Posterior cingulate gyrus (tissue), 11 donors: ENCODE measurements around the gene ICA1.

Source experiments
- DNase-seq, 10 donors: peaks; one replicate each; pipeline versions ENCODE4 v3.0.0 to v3.0.0-alpha.2; 2020 to 2021; ENCODE audit warnings: mixed read lengths in 3 of 10
- intact Hi-C: fragments of 100-400 bp; cut with DNase I; formaldehyde crosslinking; loops from one replicate; pipeline ENCODE4 v1.15.1; 2023

ICA1 gene

GRCh38 chr7:8169171-8169570 is 92.8 kb downstream of the ICA1 start:
- intact Hi-C loops: no loop called here
- no peak for DNase-seq

- intact Hi-C loops: no loop called here
- no peak for DNase-seq
Measured at GRCh38 chr7:8168336-8168735, 93.6 kb downstream of the ICA1 start.

GRCh38 chr7:8165150-8165549 is 96.8 kb downstream of the ICA1 start:
- no peak for DNase-seq
- intact Hi-C loops: no loop called here

GRCh38 chr7:8162181-8162580 is 99.8 kb downstream of the ICA1 start:
- intact Hi-C loops: no loop called here
- DNase-seq: no peak

DNA sequence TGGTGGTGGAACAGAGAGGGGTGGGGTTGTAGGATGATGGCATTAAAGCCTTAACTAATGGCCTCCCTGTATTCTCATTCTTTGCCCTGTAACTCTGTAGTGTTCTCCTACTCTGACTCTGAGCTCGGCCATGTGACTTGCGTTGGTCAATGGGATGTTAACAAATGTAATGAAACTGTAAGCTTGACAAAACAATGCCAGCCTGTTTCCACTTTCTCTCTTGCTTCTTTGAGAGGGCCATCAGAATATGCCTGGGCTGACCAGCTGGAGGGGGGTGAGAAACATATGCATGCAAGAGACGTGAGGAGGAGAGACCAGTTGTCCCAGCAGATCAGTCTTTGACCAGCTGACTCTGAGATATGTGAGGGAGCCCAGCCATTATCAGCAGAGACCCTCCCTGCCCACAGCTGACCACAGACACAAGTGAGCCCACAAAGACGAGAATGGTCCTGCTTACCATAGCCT is 100.6 kb downstream of the ICA1 start:
- DNase-seq: no peak
- intact Hi-C loops: no loop called here

DNA sequence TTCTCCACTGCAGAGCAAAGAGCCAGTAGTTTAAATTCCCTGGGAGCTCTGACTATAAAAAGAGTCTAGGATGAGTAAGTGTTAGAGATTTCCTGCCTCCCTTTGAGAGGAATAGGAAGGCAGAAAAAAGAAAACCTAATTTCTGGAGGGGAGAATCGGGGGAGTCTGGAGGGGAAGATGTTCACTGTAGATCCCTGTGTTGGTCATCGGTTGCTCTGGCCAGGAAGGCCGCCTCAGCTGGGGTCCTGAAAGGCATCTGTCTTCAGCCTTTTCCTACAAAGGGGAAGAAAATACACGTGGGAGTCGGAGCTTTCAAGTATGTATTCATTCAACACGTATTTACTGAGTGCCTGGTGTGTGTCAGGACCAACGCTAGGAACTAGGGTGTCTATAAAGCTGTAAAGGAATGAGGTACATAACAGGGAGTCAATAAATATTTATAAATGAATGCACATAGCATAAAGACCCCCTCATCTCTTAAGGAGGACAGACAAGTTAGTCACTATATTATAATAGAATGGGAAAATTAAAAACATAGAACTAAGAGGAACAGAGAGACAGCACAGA is 101.1 kb downstream of the ICA1 start:
- DNase-seq: no peak
- intact Hi-C loops: no loop called here

DNA sequence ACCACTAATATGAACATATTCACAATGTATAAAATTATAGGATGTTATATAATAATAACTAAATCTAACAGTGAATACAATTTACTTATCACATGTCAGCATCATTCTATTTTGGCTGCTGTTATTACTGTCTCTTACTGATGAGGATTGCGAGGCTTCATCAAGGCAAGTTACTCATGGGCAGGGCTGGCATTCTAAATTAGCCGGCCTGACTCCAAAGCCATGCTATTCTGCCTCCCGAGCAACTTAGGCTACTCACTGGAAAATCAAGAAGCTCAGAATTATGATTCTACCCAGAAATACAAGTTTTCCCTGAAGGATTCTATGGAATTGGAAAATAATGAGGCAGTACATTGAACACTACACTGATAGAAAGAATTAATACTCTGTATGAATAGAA is 101.7 kb downstream of the ICA1 start:
- intact Hi-C loops: no loop called here
- no peak for DNase-seq

DNA sequence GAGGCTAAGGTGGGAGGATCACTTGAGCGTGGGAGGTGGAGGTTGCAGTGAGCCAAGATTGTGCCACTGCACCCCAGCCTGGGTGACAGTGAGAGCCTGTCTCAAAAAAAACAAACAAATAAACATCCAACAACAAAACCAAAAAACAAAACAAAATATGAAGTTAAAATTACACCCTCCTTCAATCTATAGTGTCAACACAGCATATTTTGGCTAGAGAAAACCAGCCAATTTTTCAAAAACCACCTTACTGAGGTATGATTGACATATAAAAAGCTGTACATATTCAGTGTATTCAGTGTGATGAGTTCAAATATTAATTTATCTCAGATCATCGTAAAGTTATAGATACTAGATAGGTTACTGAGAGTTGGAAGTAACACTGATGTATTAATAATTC is 102.4 kb downstream of the ICA1 start:
- intact Hi-C loops: no loop called here
- no peak for DNase-seq

DNA sequence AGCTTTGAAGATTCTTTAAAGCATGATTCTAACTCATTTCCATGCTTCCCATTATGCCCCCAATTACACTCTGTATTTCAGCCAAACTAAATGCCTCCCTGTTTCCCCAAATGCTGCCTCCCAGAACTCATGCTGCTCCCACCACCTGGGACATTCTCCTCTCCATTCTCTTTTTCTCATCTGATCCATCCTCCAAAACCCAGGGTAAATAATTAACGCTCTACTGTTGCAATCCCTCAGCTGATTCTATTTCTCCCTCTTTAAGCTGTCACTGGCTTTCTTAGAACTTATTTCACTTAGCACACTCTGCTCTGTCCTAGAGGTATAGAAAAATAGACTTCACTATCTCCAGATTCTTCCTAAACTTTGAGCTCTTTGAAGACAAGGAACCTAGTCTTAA is 104.7 kb downstream of the ICA1 start:
- intact Hi-C loops: no loop called here
- no peak for DNase-seq

DNA sequence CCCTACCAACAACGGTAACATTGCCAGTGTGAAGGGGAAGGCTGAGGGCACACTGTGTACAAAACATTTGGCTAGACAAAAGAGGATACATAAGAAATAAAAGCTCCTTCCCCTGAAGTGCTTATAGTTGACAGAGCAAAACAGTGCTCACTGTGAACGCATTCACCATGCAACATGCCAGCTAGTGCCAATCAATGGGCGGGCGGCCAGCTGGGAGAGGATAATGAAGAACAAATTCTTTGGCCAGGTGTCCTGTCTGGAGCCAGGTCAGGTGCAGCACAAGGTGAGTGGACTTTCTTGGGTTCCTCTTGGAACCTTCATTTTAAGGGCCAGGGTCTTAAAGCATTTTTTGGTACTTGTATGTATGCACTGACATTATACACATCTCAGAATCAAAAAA is 106.1 kb downstream of the ICA1 start:
- DNase-seq: no peak
- intact Hi-C loops: no loop called here

DNA sequence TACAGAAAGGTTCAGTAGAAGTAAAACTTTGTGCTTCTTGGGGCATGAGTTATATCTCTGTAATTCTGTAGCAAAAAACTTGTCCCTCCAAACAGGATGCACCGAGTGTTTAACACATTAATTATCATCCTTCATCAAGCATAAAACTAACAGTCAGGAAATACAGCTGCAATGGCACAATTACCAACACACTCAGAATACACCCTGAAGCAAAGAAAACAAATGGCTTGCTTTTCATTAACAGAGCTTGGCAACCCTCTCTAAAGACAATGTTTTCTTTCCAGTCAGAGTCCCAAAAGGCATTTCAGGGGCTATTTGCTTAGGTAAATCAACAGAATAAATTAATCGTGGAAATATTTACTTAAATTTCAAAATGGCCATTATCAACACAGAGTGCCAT is 107.7 kb downstream of the ICA1 start:
- intact Hi-C loops: no loop called here
- no peak for DNase-seq

DNA sequence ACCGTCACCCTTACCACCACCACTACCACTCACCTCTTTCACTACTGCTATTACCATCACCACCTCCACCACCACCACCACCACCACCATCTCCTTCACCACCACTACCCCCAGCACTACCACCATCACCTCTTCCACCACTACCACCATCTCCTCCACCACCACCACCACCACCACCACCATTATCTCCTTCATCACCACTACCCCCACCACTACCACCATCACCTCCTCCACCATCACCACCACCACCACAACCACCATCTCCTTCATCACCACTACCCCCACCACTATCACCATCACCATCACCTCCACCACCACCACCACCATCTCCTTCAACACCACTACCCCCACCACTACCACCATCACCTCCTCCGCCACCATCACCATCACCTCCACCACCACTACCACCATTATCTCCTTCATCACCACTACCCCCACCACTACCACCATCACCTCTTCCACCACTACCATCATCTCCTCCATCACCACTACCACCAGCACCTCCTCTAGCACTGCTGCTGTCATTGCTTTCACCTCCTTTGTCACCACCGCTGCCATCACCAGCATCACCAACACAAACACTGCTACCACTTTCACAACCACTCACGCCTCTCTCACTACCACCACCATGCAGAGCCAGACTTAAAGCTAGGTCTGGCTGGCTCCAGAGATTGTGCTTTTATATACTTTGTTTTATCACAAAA is 109.3 kb downstream of the ICA1 start:
- no peak for DNase-seq
- intact Hi-C loops: no loop called here

DNA sequence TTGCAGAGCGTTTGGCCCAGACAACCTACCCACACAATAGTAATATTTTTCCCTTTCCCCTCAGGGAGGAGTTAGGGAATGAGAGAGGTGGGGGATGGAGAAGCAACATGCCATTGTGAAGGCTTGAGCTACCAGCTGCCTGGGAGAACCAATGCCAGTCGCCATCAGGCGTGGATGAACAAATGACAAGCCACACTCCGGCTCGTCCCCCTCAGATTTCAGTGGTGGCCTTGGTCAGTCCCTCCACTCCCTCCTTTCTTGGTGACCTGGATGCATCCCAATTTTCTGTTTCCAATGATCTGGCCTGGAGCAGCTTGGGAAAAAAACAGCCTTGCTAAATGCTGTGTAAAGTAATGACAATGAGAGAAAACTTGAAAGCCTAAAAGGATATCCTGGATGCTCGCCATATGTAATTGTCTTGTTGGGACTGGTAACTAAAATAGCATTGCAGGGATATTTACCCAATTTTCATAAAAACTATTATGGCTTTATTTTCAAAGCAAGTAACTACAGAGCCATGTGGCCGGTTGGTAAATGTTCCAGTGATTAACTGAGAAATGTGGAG is 110.7 kb downstream of the ICA1 start:
- no peak for DNase-seq
- intact Hi-C loops: no loop called here

DNA sequence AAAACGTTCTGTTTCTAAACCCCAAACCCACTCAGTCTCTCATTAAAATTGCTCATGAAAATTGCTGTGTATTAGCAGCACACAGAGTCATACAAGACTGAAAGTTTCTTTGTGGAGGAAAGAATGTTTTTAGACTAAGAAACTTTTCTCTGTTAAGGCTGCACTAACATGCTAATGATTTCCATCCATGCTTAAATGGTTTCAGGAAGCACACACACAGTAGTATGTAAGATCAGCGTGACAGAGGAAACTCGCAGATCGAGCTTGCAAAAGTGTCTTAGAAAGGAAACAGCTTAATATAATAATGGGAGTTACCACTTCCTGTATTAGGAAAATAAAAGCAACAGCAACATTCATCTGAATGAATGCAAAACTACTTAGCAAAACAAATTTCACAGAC is 112.7 kb downstream of the ICA1 start:
- DNase-seq: no peak
- intact Hi-C loops: no loop called here

DNA sequence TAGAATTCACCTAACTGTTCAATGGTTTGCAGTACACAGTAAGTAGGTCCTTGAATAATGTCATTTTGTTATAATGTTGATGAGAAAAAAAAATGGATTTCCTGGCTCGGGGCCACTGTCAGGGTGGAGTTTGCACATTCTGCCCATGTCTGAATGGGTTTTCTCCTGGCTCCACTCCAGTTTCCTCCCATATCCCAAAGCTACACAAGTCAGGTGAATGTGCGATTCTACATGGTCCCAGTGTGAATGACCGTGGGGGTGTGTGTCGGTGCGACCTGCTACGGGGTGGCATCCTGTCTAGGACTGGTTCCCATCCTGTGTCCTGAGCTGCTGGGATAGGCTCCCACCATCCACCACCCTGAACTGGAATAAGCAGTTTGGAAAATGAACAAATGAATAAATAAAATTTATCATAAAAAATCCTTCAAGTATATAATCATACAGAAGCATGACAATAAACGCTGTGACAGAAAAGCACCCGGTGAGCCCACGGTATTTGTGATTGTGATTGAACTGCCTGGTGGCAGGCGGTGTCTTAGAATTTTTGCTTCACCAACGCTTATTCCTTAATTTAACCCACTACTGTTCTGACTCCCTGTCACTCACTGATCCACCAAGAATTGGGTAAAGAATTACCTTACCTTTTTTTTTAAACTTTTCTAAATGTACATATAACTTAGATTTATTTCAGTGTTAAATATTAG is 114.1 kb downstream of the ICA1 start:
- no peak for DNase-seq
- intact Hi-C loops: no loop called here

DNA sequence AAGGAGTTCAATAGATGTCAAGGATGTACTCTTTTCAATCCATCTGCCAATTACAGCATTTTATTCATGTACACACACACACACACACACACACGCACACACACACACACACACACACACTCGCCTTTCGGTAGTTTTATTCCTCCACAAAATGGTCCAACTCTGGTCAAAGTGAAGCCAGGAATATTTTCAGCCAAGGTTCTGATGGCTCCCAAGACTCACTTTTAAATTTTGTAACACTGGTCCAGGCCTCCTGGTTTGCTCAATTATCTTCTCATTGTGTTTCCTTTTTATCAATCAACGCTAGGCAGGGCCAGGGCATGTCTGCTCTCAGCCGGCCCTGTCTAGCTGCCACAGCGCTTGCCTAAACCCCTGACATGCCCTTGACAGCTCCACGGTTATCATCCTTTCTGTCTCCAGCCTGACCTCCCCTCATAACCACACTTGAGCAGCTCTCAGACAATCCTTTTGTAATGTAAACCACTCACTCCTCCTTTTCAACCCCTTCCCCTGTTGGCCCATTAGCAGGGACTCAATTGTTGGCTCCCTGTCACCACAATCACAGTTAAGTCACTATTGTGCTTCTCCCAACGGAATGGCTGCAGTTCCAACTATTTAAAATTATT is 115.1 kb downstream of the ICA1 start:
- DNase-seq: no peak
- intact Hi-C loops: no loop called here

DNA sequence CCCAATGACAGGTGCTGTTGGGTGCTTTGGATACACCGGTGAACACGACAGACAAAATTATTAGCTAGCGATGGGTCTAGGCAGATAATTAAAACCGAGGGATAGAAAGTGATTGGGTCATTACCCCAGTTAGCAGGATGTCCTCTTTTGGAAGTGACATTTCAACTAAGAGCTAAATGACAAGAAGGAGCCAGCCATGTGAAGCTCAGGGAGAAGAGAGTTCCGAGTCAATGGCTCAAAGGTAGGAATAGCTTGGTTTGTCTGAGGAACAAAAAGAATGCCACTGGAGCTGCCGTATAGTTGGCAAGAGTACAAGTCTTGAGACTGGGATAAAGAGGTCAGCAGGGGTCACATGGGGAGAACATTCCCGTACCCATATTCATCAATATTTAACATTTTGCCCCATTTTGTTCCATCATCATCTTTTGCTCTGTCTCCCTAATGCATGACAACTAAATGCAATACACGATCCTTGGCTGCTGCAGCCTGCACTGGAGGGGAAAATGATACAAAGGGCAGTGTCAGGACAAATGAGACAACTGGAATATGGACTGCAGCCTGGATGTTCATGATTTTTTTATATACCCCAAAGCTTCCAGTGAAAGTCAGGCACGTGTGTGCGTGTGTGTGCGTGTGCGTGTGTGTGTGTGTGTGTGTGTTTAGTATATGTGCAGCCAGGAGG is 115.7 kb downstream of the ICA1 start:
- no peak for DNase-seq
- intact Hi-C loops: no loop called here

DNA sequence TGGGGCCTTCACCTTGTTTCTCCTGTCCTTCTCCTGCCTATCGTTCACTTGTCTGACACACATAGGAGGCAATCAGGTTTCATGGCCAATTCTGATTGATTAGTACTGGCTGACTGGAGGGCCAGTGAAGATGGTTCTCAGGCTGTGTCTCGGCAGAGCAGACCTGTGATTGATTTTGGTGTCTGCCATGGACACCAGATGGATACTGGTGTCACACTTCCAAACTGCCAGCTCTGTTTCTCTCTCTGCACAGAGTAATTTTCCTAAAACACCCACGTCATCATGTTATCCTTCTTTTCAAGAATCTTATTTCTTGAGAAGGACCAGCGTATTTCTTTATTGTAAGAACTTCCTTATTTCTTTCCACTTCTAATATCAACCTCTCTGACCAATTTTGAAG is 117.1 kb downstream of the ICA1 start:
- DNase-seq: no peak
- intact Hi-C loops: no loop called here

DNA sequence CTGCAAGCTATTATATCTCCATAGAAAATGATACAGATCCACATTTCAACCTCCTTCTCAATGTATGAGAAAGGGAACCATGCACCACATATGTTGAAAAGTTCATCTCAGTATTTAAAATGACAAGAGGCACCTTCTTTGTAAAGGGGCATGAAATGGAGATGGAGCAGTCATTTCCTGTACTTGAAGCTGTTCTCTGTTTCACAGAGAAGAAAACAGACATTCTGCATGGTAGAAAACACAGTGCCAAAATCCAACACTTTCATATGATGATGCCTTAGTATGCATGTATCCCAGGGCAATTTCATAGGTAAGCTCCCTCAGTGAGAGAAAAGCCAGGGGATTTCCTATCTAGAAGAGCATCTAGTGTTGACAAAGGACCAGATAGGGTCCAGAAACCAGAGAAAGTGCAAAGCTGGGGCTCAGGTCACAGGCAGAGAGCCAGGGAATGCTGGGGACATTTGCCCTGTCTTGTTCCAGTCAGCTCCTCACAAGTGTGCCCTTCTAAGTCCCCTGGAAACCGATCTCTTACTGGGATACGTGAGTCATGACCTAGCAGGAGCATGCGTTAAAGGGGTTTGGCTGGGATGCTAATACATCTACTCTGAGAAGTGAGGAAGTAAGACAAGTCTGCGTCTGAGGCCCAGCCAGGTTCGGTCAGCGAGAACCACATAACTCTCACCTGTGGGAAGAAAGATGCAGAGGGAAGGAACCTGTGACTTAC is 118.7 kb downstream of the ICA1 start:
- intact Hi-C loops: no loop called here
- no peak for DNase-seq

- no peak for DNase-seq
- intact Hi-C loops: no loop called here
Measured at GRCh38 chr7:8142477-8142876, 119.5 kb downstream of the ICA1 start.
